ENCODE data around the gene SEMA4G. TPM values are rescaled to one million over a fixed set of nuclear protein-coding genes. Genes with fewer than 3 reads are reported as not detected.

Gene SEMA4G
- total and polyA plus RNA-seq, 2 of the 13 experiments (the other 11 are each of a cell fraction or from before 2014, with no cell fraction given), result 46.2 to 207 TPM

GRCh38 chr10:100986623-100986951, 17.3 kb downstream of the SEMA4G start (continued):
- no peak for TF ChIP-seq GMEB2 (CRISPR knock-in tag; IDR thresholded peaks at IDR 0.05; ENCODE audit: low read depth)
- 0 out of 2 replicates have a peak, but pooled peaks have one; percentile 4 for TF ChIP-seq ZNF629 (CRISPR knock-in tag; conservative IDR thresholded peaks at IDR 0.05)
- TF ChIP-seq RAD51 (IDR thresholded peaks at IDR 0.05; ENCODE audit: borderline replicate concordance), result no peak
- no peak for TF ChIP-seq FOXP1 (IDR thresholded peaks at IDR 0.05)
- no peak for TF ChIP-seq FOXP1 (CRISPR knock-in tag; IDR thresholded peaks at IDR 0.05)
- TF ChIP-seq LBX2 (CRISPR knock-in tag; IDR thresholded peaks at IDR 0.05; ENCODE audit: borderline replicate concordance), result no peak
- 0 out of 2 replicates have a peak, but pooled peaks have one; percentile 49 for TF ChIP-seq ZNF232 (CRISPR knock-in tag; IDR thresholded peaks at IDR 0.05; ENCODE audit: borderline replicate concordance)
- TF ChIP-seq ZSCAN5A (CRISPR knock-in tag; IDR thresholded peaks at IDR 0.05; ENCODE audit: borderline replicate concordance), result 0 out of 2 replicates have a peak, but pooled peaks have one; percentile 53
- TF ChIP-seq KAT7 (CRISPR knock-in tag; IDR thresholded peaks at IDR 0.05; ENCODE audit: borderline replicate concordance), result 0 out of 2 replicates have a peak, but pooled peaks have one; percentile 23
- TF ChIP-seq ZSCAN12 (CRISPR knock-in tag; IDR thresholded peaks at IDR 0.05), result no peak
- TF ChIP-seq ZNF724P (CRISPR knock-in tag; IDR thresholded peaks at IDR 0.05; ENCODE audit: borderline replicate concordance), result no peak
- peak; percentile 96 for TF ChIP-seq PAF1 (CRISPR knock-in tag; IDR thresholded peaks at IDR 0.05)
- 0 out of 2 replicates have a peak, but pooled peaks have one; percentile 34 for TF ChIP-seq ATF7-NPFF (CRISPR knock-in tag; IDR thresholded peaks at IDR 0.05; ENCODE audit: low read depth)
- 0 out of 2 replicates have a peak, but pooled peaks have one; percentile 4 for TF ChIP-seq ZNF264 (CRISPR knock-in tag; IDR thresholded peaks at IDR 0.05)
- TF ChIP-seq PCBP1 (IDR thresholded peaks at IDR 0.05; ENCODE audit: borderline replicate concordance, low read depth, low read length), result no peak
- 0 out of 2 replicates have a peak, but pooled peaks have one; percentile 10 for TF ChIP-seq ZNF331 (CRISPR knock-in tag; IDR thresholded peaks at IDR 0.05)
- TF ChIP-seq ZNF670 (CRISPR knock-in tag; IDR thresholded peaks at IDR 0.05; ENCODE audit: borderline replicate concordance), result no peak
- no peak for TF ChIP-seq ZNF275 (CRISPR knock-in tag; IDR thresholded peaks at IDR 0.05; ENCODE audit: borderline replicate concordance)
- TF ChIP-seq PHF5A (CRISPR knock-in tag; IDR thresholded peaks at IDR 0.05; ENCODE audit: low read depth, unreplicated experiment), result peak; percentile 81
- TF ChIP-seq NCOR1 (IDR thresholded peaks at IDR 0.05; ENCODE audit: borderline replicate concordance, low read length), result no peak
- 0 out of 2 replicates have a peak, but pooled peaks have one; percentile 4 for TF ChIP-seq PAX8 (CRISPR knock-in tag; IDR thresholded peaks at IDR 0.05; ENCODE audit: borderline replicate concordance)
- no peak for TF ChIP-seq FOXK2 (IDR thresholded peaks at IDR 0.05)
- TF ChIP-seq ZNF496 (CRISPR knock-in tag; IDR thresholded peaks at IDR 0.05; ENCODE audit: insufficient replicate concordance), result no peak
- TF ChIP-seq ZNF879 (CRISPR knock-in tag; IDR thresholded peaks at IDR 0.05), result 0 out of 2 replicates have a peak, but pooled peaks have one; percentile 5
- TF ChIP-seq ZNF598 (CRISPR knock-in tag; IDR thresholded peaks at IDR 0.05; ENCODE audit: borderline replicate concordance), result 0 out of 2 replicates have a peak, but pooled peaks have one; percentile 4
- TF ChIP-seq ZNF567 (CRISPR knock-in tag; IDR thresholded peaks at IDR 0.05; ENCODE audit: borderline replicate concordance), result 0 out of 2 replicates have a peak, but pooled peaks have one; percentile 25
- TF ChIP-seq ZNF576 (CRISPR knock-in tag; IDR thresholded peaks at IDR 0.05), result peak; percentile 81; the same call in 1 of the 2 replicates
- 0 out of 2 replicates have a peak, but pooled peaks have one; percentile 17 for TF ChIP-seq MIER3 (CRISPR knock-in tag; IDR thresholded peaks at IDR 0.05; ENCODE audit: borderline replicate concordance)
